Transverse colon (tissue), 4 donors: Measurements from ENCODE around the gene FAM162A.

Source experiments
- CTCF ChIP-seq, 5 experiments: fragments of 200-600 bp in 3 of 5; fragments of 450-650 bp in 2 of 5; sonication (generic) in 3 of 5; IDR thresholded peaks; 1 replicate in 2 of 5; 2 replicates in 3 of 5; pipeline ENCODE4 v1.5.1; 2016 to 2017; ENCODE audit warnings: antibody characterized with exemption in 5 of 5, inconsistent platforms in 3 of 5, mild to moderate bottlenecking in 2 of 5, moderate library complexity in 1 of 5
- POLR2AphosphoS5 ChIP-seq, 3 donors: sonication (generic); formaldehyde crosslinking; IDR thresholded peaks; one replicate each; pipeline ENCODE4 v1.6.1; 2016; ENCODE audit warnings: antibody characterized with exemption in 3 of 3

- TF ChIP-seq CTCF (IDR thresholded peaks at IDR 0.05), result no peak
- no peak for TF ChIP-seq POLR2AphosphoS5 (IDR thresholded peaks at IDR 0.05)
Observed at GRCh38 chr3:122353893-122354401, 30.0 kb upstream of the FAM162A start.
